ENCODE measurements around the gene CXCR5.

CXCR5 gene

DNA sequence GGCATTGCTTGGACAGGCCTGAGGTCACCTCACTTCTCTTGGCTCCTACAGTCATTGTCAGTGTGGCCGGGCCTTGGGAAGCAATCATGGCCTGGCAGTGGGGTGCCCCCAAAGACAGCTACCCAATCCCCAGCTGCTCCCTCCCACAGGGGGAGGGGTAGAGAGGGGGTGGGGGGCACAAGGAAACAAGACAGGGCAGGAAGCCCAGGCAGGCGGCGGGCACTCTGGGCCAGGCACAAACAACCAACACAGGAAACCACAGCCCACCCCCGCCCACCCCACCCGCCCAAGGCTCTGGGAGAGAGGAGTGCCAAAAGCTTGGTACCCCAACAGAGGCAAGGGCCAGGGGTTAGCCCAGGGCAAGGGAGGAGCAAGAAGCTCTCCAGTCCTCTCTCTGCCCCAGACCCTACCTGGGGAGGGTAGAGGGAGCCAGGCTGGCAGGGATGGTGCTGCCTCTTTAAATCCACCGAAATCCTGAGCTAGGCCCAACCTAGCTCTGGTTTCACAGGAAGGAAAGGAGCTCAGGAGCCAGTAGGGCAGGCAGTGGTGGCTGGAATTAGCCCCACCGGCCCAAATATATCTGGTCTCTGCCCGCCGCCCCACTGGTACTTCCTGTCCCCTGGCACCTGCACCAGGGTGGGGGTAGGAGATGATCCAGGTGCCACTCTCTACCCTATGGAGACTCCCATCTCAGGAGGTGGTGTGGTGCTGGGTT is 29.9 kb downstream of the CXCR5 start:
- TF ChIP-seq, protein P1, sequence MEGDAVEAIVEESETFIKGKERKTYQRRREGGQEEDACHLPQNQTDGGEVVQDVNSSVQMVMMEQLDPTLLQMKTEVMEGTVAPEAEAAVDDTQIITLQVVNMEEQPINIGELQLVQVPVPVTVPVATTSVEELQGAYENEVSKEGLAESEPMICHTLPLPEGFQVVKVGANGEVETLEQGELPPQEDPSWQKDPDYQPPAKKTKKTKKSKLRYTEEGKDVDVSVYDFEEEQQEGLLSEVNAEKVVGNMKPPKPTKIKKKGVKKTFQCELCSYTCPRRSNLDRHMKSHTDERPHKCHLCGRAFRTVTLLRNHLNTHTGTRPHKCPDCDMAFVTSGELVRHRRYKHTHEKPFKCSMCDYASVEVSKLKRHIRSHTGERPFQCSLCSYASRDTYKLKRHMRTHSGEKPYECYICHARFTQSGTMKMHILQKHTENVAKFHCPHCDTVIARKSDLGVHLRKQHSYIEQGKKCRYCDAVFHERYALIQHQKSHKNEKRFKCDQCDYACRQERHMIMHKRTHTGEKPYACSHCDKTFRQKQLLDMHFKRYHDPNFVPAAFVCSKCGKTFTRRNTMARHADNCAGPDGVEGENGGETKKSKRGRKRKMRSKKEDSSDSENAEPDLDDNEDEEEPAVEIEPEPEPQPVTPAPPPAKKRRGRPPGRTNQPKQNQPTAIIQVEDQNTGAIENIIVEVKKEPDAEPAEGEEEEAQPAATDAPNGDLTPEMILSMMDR (conservative IDR thresholded peaks at IDR 0.05; ENCODE audit: low read depth, low read length): no peak
- DNase-seq (ENCODE audit: low read depth): no peak
- no peak overlapping the region for H3K4me3 ChIP-seq (ENCODE audit: low read depth, low read length)

DNA sequence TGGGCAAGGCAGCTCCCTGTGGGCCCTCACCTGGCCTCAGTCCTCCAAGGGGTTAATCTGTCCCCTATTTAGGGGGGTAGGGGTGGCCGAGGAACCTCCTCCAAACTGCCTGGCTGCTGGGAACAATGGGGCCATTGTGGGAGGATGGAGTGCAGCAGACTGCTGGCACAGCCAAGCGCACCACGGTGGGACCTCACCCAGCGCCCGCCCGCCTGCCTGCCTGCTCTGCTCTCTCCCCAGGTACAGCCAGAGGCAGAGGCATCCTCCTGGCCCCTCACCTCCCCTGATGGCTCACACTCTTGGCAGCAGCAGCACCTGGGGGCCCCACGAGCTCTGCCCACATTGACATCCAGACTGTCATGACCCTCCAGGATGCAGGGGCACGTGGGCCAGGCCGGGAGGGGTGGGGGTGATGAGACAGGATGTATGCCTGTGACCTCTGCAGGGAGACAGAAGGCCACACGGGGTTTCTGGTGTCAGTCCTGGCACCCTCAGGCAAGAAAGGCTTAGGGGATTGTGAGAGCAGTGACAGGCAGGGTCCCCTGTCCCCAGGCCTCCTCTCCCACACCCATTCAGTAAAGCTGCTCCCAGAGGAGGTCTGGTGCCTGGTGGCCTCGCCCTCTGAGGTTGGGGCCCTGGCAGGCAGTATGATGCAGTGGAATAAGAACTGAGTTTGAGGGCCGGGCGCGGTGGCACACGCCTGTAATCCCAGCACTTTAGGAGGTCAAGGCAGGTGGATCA is 30.7 kb downstream of the CXCR5 start:
- DNase-seq (ENCODE audit: low read depth): no peak
- TF ChIP-seq, protein P1 (conservative IDR thresholded peaks at IDR 0.05; ENCODE audit: low read depth, low read length): no peak
- no peak overlapping the region for H3K4me3 ChIP-seq (ENCODE audit: low read depth, low read length)

DNA sequence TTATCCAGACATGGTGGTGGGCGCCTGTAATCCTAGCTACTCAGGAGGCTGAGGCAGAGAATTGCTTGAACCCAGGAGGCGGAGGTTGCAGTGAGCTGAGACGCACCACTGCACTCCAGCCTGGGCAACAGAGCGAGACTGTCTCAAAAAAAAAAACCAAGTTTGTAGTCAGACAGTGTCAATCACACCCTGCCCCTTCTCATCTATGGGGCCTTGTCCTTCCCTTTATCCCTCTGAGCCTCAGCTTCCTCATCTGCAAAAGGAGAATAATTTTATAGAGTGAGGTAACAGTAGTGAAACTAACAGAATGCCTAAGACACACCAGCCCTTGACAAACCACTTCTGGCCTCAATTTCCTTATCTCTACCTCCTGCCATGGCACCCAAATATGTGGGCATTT is 31.3 kb downstream of the CXCR5 start:
- H3K4me3 ChIP-seq (ENCODE audit: low read depth, low read length): no peak overlapping the region
- no peak for DNase-seq (ENCODE audit: low read depth)
- TF ChIP-seq, protein P1 (conservative IDR thresholded peaks at IDR 0.05; ENCODE audit: low read depth, low read length): no peak

DNA sequence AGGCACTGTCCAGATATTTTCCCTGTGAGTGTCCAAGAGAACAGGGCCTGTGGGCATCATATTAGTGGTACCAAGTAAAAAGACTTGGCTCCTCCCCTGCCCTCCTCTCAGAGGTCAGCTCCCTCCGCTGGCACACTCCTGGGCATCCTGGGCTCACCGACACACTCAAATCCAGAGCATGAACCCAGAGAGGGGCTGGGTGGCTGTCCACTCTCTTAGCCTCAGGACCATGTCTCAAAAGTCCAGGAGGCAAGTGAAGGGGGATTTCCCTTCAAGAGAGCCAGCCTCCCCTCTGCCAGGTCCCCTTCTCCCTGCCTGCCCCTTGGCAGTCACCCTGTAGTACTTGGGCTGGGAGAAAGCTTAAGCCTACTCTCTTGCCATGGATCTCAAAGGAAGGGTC is 31.7 kb downstream of the CXCR5 start:
- DNase-seq (ENCODE audit: low read depth): no peak
- TF ChIP-seq, protein P1 (conservative IDR thresholded peaks at IDR 0.05; ENCODE audit: low read depth, low read length): no peak
- H3K4me3 ChIP-seq (ENCODE audit: low read depth, low read length): no peak overlapping the region

DNA sequence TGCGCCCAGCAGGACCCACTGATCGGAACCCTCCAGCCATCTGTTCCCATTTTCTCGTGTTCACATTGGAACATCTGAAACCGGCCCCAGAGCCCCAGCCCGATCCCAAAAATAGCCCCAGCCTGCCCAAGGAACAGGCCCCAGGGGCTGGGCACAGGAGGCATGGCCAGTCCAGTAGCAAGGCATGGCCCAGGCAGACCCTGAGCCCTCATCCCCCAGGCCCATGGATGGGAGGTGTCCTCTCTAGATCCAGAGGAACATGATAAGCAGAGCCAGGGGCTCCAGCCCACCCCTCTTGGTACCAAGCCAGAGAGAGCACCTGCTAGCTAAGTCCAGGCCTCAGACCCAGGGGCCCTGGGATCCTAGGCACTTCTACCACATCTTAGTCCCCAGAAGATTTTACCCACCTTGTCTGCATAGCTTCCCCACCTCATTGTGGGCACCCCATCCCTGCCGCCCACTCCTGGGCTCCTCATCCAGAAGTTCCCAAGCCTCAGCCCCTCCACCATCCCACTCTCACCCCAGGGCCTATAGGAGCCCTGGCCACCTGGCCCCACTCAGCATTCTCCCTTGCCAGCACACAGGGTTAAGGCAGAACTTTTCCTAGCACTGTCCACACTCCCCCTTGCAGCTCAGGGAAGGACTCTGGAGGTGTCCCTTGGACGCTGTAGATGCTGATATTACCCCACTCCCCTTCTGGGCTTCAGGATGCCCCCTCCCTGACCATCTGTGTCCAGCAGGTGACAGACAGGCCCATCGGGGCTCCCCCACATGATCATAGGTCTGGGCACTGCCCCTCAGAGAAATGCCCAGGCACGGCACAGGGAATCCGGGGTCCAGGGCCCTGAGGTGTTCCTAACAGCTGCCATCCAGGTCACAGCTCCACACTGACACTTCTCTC is 32.5 kb downstream of the CXCR5 start:
- peak overlapping the region; percentile 8 for H3K4me3 ChIP-seq (ENCODE audit: low read depth, low read length)
- no peak for DNase-seq (ENCODE audit: low read depth)
- TF ChIP-seq, protein P1 (conservative IDR thresholded peaks at IDR 0.05; ENCODE audit: low read depth, low read length): no peak

DNA sequence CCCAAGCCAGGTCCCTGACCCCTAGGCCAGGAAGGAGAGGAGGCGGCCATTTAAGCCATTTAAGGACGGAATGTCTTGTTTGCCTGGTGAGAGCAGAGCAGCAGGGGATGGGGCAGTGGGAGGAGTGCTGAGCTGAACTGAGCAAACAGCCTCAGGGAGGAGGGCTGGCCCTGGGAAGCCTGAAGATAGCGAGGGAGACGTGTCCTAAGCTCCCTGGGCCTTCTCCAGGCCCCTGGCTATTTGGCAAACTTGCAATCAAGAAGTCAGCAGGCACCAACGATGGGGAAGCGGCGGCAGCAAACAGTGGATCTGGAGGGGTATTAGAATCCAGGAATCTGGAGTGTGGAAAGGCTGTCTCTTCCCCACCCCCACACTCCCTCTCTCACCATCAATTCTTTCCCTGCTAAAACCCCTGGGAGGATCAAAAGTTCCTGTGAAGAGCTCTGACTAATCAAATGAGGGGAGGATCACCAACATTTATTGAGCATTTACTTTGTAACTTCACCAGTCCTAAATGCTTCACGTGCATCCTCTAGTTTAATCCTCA is 33.2 kb downstream of the CXCR5 start:
- DNase-seq (ENCODE audit: low read depth): peak; percentile 91
- peak overlapping the region; percentile 8 for H3K4me3 ChIP-seq (ENCODE audit: low read depth, low read length)
- TF ChIP-seq, protein P1 (conservative IDR thresholded peaks at IDR 0.05; ENCODE audit: low read depth, low read length): no peak
